Dermis microvascular lymphatic vessel endothelial cell (primary cell): Measurements from ENCODE around the gene ZNF670. TPM values are rescaled to one million over a fixed set of nuclear protein-coding genes. Genes with fewer than 3 reads are reported as not detected.

Experiments
- DNase-seq, 2 donors: peaks; one replicate each; pipeline versions ENCODE4 v3.0.0 to v3.0.0-alpha.2; 2010; ENCODE audit warnings: low read depth in 2 of 2
- total RNA-seq: library from RNA; depleted of rRNA; stranded (reverse); fragments of >200 nt; gene quantifications from 2 replicates; pipeline ENCODE4 v1.2.1, GENCODE V29; 2014

The ZNF670 gene
- total RNA-seq, 1 donor from 2014 or later: 7.4 TPM

- DNase-seq: no peak
These were observed 26.4 kb upstream of the ZNF670 start for GRCh38 chr1:247104965-247105364.

GRCh38 chr1:247103859-247104591, 25.4 kb upstream of the ZNF670 start, which contains the start of gene ZNF669:
ZNF669 (minus strand) TSS chr1:247104356; CDS start chr1:247104199, 157 bp downstream.
- DNase-seq: peak; percentile 91 to 96

- no peak for DNase-seq
These were observed 23.8 kb upstream of the ZNF670 start for GRCh38 chr1:247102381-247102780.

GRCh38 chr1:247100676-247101279, 22.2 kb upstream of the ZNF670 start:
- no peak for DNase-seq

- DNase-seq: no peak
These were observed 18.3 kb upstream of the ZNF670 start for GRCh38 chr1:247096958-247097357.

- DNase-seq: no peak
These were observed 17.9 kb upstream of the ZNF670 start for GRCh38 chr1:247096544-247096943.

GRCh38 chr1:247096112-247096511, 17.5 kb upstream of the ZNF670 start:
- DNase-seq: no peak

GRCh38 chr1:247090455-247090854, 11.8 kb upstream of the ZNF670 start:
- no peak for DNase-seq

GRCh38 chr1:247089616-247090375, 11.2 kb upstream of the ZNF670 start:
- DNase-seq: no peak

- DNase-seq: no peak
These were observed 10.4 kb upstream of the ZNF670 start for GRCh38 chr1:247088967-247089366.

- no peak for DNase-seq
These were observed 8.6 kb upstream of the ZNF670 start for GRCh38 chr1:247087256-247087655.

GRCh38 chr1:247085310-247085709, 6.7 kb upstream of the ZNF670 start:
- DNase-seq: no peak

- DNase-seq: no peak
These were observed 6.2 kb upstream of the ZNF670 start for GRCh38 chr1:247084771-247085170.

GRCh38 chr1:247079141-247079874, 697 bp upstream of the ZNF670 start:
- DNase-seq: peak; percentile 33 to 46

- DNase-seq: no peak
These were observed 744 bp downstream of the ZNF670 start for GRCh38 chr1:247077876-247078257.

GRCh38 chr1:247077213-247077612, 1.4 kb downstream of the ZNF670 start:
- DNase-seq: no peak

GRCh38 chr1:247070645-247071044, 8.0 kb downstream of the ZNF670 start:
- no peak for DNase-seq

- DNase-seq: no peak
These were observed 14.3 kb downstream of the ZNF670 start for GRCh38 chr1:247064304-247064703.

- no peak for DNase-seq
These were observed 17.8 kb downstream of the ZNF670 start for GRCh38 chr1:247060771-247061170.

GRCh38 chr1:247056071-247056470, 22.5 kb downstream of the ZNF670 start:
- DNase-seq: no peak

- peak in 1 of 2 donors; percentile 70 for DNase-seq
These were observed 23.6 kb downstream of the ZNF670 start for GRCh38 chr1:247054992-247055415.

- DNase-seq: no peak
These were observed 30.9 kb downstream of the ZNF670 start for GRCh38 chr1:247047702-247048101.
